BJ (cell line): ENCODE results near the gene RPS6KA2. TPM values are rescaled to one million over a fixed set of nuclear protein-coding genes. Genes with fewer than 3 reads are reported as not detected.

Source experiments
- CTCF ChIA-PET: fragments of 350-600 bp; formaldehyde crosslinking; extraction: SDS; loops from one replicate; lab custom pipeline; 2021; ENCODE audit warnings: antibody characterized with exemption, inconsistent platforms; lab: Yijun Ruan, JAX
- POLR2A ChIA-PET: fragments of 300-600 bp; sonication (Branson Sonifier 250); formaldehyde crosslinking; extraction: SDS; loops from one replicate; lab custom pipeline; 2021; ENCODE audit warnings: antibody characterized with exemption; lab: Charles Lee
- DNase-seq: peaks from one replicate; pipeline ENCODE4 v3.0.0-alpha.2; 2011; ENCODE audit warnings: low read depth
- H3K27me3 ChIP-seq: 2 replicates; pipeline ENCODE4 v1.6.0; 2011; ENCODE audit warnings: low read length; ENCODE audit not compliant: control insufficient read depth, insufficient read depth
- H3K36me3 ChIP-seq: 2 replicates; pipeline ENCODE4 v1.5.1; 2011; ENCODE audit warnings: low read length; ENCODE audit not compliant: control insufficient read depth, insufficient read depth
- H3K4me3 ChIP-seq: 2 replicates; pipeline ENCODE4 v1.5.1; 2011; ENCODE audit warnings: low read depth, mild to moderate bottlenecking, control low read depth, low read length
- polyA plus RNA-seq: library from polyadenylated mRNA; depleted of rRNA; stranded (reverse); fragments of >200 nt; gene quantifications from 2 replicates; pipeline ENCODE4 v1.2.3, GENCODE V29; 2011
- TF ChIP-seq, protein P1 (sequence below): IDR thresholded peaks from 2 replicates; pipeline ENCODE4 v1.5.1; 2011; ENCODE audit warnings: low read depth, mild to moderate bottlenecking, control low read depth, inconsistent platforms, low read length, moderate library complexity; ENCODE audit not compliant: insufficient read depth

RPS6KA2 gene
- polyA plus RNA-seq, 1 experiment, result 80.8 TPM

DNA sequence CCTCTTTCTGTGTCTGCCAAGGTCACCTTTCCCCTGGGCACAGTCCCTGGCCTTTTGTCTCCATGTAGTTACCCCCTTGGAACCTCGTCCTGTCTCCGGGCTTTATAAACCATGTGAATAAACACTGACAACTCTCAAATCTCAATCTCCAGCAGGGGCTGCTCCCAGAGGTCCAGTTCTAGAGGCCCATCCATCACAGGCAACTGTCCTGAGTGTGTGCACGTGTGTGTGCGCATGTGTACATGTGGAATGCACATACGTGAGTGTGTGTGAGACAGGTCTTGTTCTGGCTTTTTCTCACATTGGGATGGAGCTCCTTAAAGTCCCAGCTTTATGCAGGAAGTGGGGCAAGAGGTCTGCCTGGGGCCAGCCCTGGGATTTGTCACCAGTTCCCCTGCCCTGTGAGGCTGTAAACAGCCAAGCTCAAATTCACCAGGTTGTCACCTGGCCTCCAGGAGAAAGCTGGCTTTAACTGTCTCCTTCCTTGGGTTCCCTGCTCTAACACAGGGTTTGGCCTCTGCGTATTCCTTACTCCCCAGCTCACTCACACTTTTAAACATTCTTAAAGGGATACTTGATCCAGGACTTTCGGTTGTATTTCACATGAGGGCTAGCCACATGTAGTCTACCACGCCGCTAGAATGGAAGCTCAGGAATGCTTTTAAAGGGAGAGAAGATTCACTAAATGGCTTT is 83.3 kb downstream of the RPS6KA2 start:
- Histone ChIP-seq H3K36me3 (peaks cover 1% of the 10 kb centered on the region; the same call in 1 of the 2 replicates), H3K27me3 (no peaks in the 10 kb centered on the region), H3K4me3 (no peak overlapping the region)
- POLR2A ChIA-PET, result no interaction called here
- DNase-seq, result no peak
- TF ChIP-seq, protein P1, sequence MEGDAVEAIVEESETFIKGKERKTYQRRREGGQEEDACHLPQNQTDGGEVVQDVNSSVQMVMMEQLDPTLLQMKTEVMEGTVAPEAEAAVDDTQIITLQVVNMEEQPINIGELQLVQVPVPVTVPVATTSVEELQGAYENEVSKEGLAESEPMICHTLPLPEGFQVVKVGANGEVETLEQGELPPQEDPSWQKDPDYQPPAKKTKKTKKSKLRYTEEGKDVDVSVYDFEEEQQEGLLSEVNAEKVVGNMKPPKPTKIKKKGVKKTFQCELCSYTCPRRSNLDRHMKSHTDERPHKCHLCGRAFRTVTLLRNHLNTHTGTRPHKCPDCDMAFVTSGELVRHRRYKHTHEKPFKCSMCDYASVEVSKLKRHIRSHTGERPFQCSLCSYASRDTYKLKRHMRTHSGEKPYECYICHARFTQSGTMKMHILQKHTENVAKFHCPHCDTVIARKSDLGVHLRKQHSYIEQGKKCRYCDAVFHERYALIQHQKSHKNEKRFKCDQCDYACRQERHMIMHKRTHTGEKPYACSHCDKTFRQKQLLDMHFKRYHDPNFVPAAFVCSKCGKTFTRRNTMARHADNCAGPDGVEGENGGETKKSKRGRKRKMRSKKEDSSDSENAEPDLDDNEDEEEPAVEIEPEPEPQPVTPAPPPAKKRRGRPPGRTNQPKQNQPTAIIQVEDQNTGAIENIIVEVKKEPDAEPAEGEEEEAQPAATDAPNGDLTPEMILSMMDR, result no peak
- CTCF ChIA-PET, result interaction anchor here (0.8 to 1.0 kb wide), 2 partner anchors 8 to 16 kb away, joined by 3 read pairs; no protein-coding TSS in a partner anchor

DNA sequence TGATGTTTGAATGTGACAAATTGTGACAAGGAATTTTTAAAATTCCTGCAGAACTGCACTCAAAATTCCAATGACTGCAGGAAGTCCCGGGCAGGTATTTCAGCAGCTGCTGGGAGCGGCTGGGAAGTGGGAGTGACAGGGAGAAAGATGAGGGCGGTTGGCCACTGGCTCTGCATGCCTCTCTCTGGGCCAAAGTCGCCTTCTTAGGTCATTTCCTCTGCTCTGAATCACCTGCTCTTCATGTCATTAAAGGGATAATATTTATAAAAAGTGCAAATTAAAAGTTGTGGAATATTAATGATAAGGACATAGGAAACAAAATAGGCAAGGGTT is 84.5 kb downstream of the RPS6KA2 start:
- ChIA-PET CTCF (interaction anchor here (1.2 to 2.0 kb wide), 2 partner anchors 11 to 28 kb away, joined by 4 read pairs; no protein-coding TSS in a partner anchor), POLR2A (no interaction called here)

DNA sequence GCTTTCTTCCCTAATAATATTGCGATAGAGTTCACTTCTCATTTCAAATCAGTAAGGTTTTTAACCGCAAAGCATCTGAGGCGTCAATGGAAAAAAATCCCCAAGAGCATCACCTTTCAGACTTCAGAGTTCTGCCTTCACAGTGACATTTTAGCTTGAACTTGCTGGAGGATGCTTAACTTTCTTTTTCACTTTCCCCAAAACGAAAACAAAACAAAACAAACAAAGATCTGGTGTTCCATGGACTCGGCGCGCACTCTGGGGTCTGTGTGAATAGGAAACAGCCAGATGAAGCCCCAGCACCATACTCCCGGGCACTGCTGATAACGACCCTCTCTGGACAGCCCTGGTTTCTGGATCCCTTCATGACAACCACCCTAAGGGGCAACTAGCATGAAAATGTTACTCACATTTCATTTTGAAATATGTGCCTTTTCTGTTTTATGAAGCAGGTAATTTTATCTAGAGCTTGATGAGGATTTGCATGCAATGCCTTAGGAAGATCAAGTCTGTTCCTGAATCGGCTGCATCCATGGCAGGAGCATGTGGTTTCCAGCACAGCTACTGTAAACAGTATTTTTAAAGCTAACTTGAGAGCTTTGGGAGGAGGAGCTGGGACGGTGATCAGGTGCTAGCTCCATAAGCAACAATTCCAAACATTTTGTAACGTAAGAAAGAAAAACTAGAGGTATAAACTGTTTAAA is 85.0 kb downstream of the RPS6KA2 start:
- POLR2A ChIA-PET, result no interaction called here
- CTCF ChIA-PET, result interaction anchor here (1.2 to 2.0 kb wide), 2 partner anchors 11 to 27 kb away, joined by 4 read pairs; no protein-coding TSS in a partner anchor
- H3K4me3 ChIP-seq, result no peak overlapping the region

More for the DNA sequence above, 84.5 kb downstream of the RPS6KA2 start:
- Histone ChIP-seq H3K36me3 (peaks cover 1% of the 10 kb centered on the region; the same call in 1 of the 2 replicates), H3K4me3 (no peak overlapping the region), H3K27me3 (no peaks in the 10 kb centered on the region)
- no peak for DNase-seq
- TF ChIP-seq, protein P1, result no peak

DNA sequence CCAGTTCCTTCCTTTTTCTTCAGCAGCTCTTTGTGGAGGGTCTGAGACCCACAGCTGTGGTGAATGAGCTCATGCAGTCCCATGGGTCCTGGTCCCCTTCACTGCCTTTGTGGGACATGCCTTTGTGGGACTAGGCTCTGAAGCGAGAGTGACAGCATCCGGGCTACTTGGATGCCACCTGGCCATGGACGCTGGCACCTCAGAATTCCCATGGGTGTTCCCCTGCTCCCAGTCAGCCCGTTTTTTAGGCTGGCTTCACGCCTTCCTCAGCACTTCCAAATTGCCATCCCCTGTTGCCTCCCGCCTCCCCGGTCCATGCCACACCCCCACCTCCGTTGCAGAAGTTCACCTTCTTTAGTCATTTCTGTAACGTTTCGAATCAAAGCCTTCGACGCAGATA is 85.7 kb downstream of the RPS6KA2 start:
- ChIA-PET CTCF (interaction anchor here (1.2 to 2.0 kb wide), 2 partner anchors 12 to 26 kb away, joined by 4 read pairs; no protein-coding TSS in a partner anchor), POLR2A (no interaction called here)
- TF ChIP-seq, protein P1, result no peak
- DNase-seq, result no peak
- Histone ChIP-seq H3K36me3 (peaks cover 1% of the 10 kb centered on the region; the same call in 1 of the 2 replicates), H3K4me3 (no peak overlapping the region), H3K27me3 (no peaks in the 10 kb centered on the region)

More for the DNA sequence above, 85.0 kb downstream of the RPS6KA2 start:
- no peak for DNase-seq
- TF ChIP-seq, protein P1, result no peak
- no peaks in the 10 kb centered on the region for H3K27me3 ChIP-seq
- peaks cover 1% of the 10 kb centered on the region; the same call in 1 of the 2 replicates for H3K36me3 ChIP-seq
